ENCODE measurements around the gene MICAL1. TPM values are rescaled to one million over a fixed set of nuclear protein-coding genes. Genes with fewer than 3 reads are reported as not detected.

MICAL1 gene
- total and polyA plus RNA-seq, 2 donors (not counting 1 experiment from before 2014, with no cell fraction given) = 202 to 319 TPM

DNA sequence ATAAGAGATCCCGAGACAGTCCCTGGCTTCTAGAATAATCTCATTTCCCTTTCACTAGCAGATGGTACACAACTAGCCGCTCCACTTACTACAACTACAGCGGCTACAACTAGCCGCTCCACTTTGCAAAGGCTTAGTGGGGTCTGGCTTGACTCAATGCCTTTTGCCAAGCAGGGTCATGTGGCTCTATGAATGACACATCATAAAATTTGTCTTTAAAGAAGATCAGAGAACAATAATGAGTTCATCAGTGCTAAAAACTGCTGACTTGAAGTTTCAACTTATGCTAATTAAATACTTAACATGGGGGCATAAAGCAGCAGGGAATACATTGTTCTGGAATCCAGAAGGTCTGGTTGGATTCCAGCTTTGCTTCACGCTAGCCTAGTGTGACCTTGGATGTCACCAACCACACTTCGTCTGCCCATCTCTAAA, 2.0 kb upstream of the MICAL1 start:
- H3K27ac Mint-ChIP-seq = peak overlapping the region; percentile 84
- Histone ChIP-seq H3K79me2 (ENCODE audit: control insufficient read depth, insufficient read depth, low read length) (peaks cover 29% of the 10 kb centered on the region), H3K36me3 (replicated peaks in 1 of 2; ENCODE audit: control extremely low read depth in 1 of 2, control insufficient read depth in 1 of 2, extremely low read depth in 1 of 2, insufficient read depth in 2 of 2, low read length in 1 of 2) (peaks cover 0 to 19% of the 10 kb centered on the region in 2 experiments), H3K9me3 (ENCODE audit: control extremely low read depth in 1 of 3, control insufficient read depth in 2 of 3, insufficient read depth in 1 of 3, low read length in 2 of 3) (peaks cover 0 to 2% (median 0%) of the 10 kb centered on the region in 3 donors), H3K27me3 (replicated peaks in 1 of 4; ENCODE audit: control extremely low read depth in 1 of 4, control insufficient read depth in 3 of 4, insufficient read depth in 4 of 4, low read length in 3 of 4) (no peaks in the 10 kb centered on the region), H4K20me1 (ENCODE audit: control insufficient read depth, insufficient read depth, low read length, poor library complexity, severe bottlenecking) (no peaks in the 10 kb centered on the region), H3K27ac (ENCODE audit: low read length in 2 of 2) (peak overlapping the region; percentile 76 to 98), H3K4me1 (ENCODE audit: control insufficient read depth in 2 of 2, insufficient read depth in 2 of 2, low read length in 2 of 2) (peaks cover 63 to 64% of the 10 kb centered on the region in 2 donors), H3K4me3 (ENCODE audit: control extremely low read depth in 1 of 5, extremely low read depth in 1 of 5, insufficient read depth in 1 of 5, low read depth in 2 of 5, low read length in 4 of 5) (peak overlapping the region in 1 of 5 experiments; percentile 94), H3K9ac (ENCODE audit: low read length) (no peak overlapping the region), H3K4me2 (replicated peaks; ENCODE audit: low read depth, low read length, poor library complexity, severe bottlenecking) (peak overlapping the region; percentile 95), H2AFZ (ENCODE audit: insufficient read depth, low read depth, low read length, poor library complexity, severe bottlenecking) (no peak overlapping the region)
- peaks cover 78% of the 10 kb centered on the region for H3K4me1 Mint-ChIP-seq
- DNase-seq = no peak
- intact Hi-C loops (cut with micrococcal nuclease) = loop anchor here (5.0 to 10.0 kb wide), 3 partner anchors 747 to 1417 kb away; partner anchors contain the start of genes AMD1 and CDK19
- ChIA-PET POLR2A (interaction anchor here (2.0 kb wide), 1 partner anchor 22 kb away, joined by 4 read pairs; no protein-coding TSS in a partner anchor), CTCF (interaction anchor here (1.3 to 6.4 kb wide), 5 partner anchors 11 to 269 kb away, joined by 3 to 55 read pairs (median 28); partner anchors contain the start of genes CD164, PPIL6, SMPD2 and ZBTB24)
- peak overlapping the region; percentile 95 for H3K4me3 Mint-ChIP-seq
- H3K27me3 Mint-ChIP-seq = no peaks in the 10 kb centered on the region
- no peaks in the 10 kb centered on the region for H3K9me3 Mint-ChIP-seq (ENCODE audit: insufficient read depth)
- 87% methylated on average over 6 of the region's 6 CpGs for WGBS (ENCODE audit: insufficient coverage)
- no peak for ATAC-seq (ENCODE audit: low read depth)
- TF ChIP-seq EZH2 (IDR thresholded peaks at IDR 0.05; ENCODE audit: borderline replicate concordance, insufficient read depth, low read depth, low read length, poor library complexity, severe bottlenecking) = no peak
- TF ChIP-seq, protein P1, sequence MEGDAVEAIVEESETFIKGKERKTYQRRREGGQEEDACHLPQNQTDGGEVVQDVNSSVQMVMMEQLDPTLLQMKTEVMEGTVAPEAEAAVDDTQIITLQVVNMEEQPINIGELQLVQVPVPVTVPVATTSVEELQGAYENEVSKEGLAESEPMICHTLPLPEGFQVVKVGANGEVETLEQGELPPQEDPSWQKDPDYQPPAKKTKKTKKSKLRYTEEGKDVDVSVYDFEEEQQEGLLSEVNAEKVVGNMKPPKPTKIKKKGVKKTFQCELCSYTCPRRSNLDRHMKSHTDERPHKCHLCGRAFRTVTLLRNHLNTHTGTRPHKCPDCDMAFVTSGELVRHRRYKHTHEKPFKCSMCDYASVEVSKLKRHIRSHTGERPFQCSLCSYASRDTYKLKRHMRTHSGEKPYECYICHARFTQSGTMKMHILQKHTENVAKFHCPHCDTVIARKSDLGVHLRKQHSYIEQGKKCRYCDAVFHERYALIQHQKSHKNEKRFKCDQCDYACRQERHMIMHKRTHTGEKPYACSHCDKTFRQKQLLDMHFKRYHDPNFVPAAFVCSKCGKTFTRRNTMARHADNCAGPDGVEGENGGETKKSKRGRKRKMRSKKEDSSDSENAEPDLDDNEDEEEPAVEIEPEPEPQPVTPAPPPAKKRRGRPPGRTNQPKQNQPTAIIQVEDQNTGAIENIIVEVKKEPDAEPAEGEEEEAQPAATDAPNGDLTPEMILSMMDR (IDR thresholded peaks at IDR 0.05) = no peak

All from B cell (primary cell).